Measurements from ENCODE around the gene DPM2.

- TF ChIP-seq CTCF (IDR thresholded peaks at IDR 0.05) (no peak), POLR2A (IDR thresholded peaks at IDR 0.05) (no peak)
Measured at GRCh38 chr9:127970401-127971313, 33.0 kb upstream of the DPM2 start.
